ENCODE data around the gene FIS1.
A peak's percentile ranks its signal among the peaks of the same experiment; 100 is the strongest.
"Not testable (repeated sequence)": the region's sequence is repeated elsewhere in the genome, so short reads cannot be mapped to it uniquely, and the experiment has no call there.

FIS1 gene

DNA sequence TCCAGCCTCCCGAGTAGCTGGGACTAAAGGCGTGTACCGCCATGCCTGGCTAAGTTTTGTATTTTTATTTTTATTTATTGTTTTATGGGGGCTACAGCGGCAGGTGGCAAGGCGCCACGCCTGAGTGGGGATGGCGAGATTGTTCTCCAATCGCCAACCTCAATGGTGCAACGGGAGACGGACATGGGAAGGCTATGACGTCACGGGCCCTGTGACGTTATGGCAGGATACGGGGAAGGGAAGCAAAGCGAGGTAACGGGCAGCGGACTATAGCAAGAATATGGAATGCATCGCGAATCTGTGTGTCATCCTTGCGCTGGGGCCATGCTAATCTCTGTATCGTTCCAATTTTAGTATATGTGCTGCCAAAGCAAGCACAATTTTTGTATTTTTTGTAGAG is 24.8 kb upstream of the FIS1 start:
- no peak overlapping the region for H3K4me3 ChIP-seq (ENCODE audit: low read depth, low read length)
- no peak for DNase-seq (ENCODE audit: low read depth)
- TF ChIP-seq, protein P1, sequence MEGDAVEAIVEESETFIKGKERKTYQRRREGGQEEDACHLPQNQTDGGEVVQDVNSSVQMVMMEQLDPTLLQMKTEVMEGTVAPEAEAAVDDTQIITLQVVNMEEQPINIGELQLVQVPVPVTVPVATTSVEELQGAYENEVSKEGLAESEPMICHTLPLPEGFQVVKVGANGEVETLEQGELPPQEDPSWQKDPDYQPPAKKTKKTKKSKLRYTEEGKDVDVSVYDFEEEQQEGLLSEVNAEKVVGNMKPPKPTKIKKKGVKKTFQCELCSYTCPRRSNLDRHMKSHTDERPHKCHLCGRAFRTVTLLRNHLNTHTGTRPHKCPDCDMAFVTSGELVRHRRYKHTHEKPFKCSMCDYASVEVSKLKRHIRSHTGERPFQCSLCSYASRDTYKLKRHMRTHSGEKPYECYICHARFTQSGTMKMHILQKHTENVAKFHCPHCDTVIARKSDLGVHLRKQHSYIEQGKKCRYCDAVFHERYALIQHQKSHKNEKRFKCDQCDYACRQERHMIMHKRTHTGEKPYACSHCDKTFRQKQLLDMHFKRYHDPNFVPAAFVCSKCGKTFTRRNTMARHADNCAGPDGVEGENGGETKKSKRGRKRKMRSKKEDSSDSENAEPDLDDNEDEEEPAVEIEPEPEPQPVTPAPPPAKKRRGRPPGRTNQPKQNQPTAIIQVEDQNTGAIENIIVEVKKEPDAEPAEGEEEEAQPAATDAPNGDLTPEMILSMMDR (IDR thresholded peaks at IDR 0.05; ENCODE audit: control insufficient read depth, extremely low read depth, insufficient read depth), result no peak

- TF ChIP-seq, protein P1 (IDR thresholded peaks at IDR 0.05; ENCODE audit: control insufficient read depth, extremely low read depth, insufficient read depth), result no peak
- no peak for DNase-seq (ENCODE audit: low read depth)
- no peak overlapping the region for H3K4me3 ChIP-seq (ENCODE audit: low read depth, low read length)
Measured at GRCh38 chr7:101265622-101266516, 21.0 kb upstream of the FIS1 start.

DNA sequence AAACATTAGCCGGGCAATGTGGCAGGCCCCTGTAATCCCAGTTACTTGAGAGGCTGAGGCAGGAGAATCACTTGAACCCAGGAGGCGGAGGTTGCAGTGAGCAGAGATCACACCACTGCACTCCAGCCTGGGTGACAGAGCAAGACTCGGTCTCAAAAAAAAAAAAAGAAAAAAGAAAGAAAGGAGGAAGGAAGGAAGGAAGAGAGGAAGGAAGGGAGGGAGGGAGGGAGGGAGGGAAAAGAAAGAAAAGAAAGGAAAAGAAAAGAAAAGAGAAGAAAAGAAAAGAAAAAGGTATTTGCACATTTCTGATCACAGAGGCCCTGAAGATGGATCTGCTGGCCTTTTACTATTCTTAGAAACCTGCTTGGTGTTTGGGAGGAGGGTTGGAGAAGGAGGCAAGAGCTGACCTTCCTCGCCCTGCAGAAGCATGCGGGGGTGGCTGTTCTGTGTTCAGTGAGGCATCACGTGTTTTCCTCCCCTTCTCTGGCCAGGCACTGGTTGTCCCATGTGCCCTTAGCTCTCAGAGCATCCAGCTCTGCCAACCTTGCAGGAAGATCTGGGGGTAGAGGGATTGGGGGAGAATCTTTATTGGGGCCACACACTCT is 19.3 kb upstream of the FIS1 start:
- not testable (repeated sequence) for DNase-seq (ENCODE audit: low read depth); H3K4me3 ChIP-seq (ENCODE audit: low read depth, low read length)

GRCh38 chr7:101258243-101258731 is 13.4 kb upstream of the FIS1 start:
- no peak overlapping the region for H3K4me3 ChIP-seq (ENCODE audit: low read depth, low read length)
- TF ChIP-seq, protein P1 (IDR thresholded peaks at IDR 0.05; ENCODE audit: control insufficient read depth, extremely low read depth, insufficient read depth), result no peak
- no peak for DNase-seq (ENCODE audit: low read depth)

GRCh38 chr7:101255796-101256195 is 10.9 kb upstream of the FIS1 start:
- H3K4me3 ChIP-seq (ENCODE audit: low read depth, low read length), result no peak overlapping the region
- TF ChIP-seq, protein P1 (IDR thresholded peaks at IDR 0.05; ENCODE audit: control insufficient read depth, extremely low read depth, insufficient read depth), result no peak
- DNase-seq (ENCODE audit: low read depth), result no peak

GRCh38 chr7:101253199-101253598 is 8.3 kb upstream of the FIS1 start:
- peak overlapping the region; percentile 98; the same call in 1 of the 2 replicates for H3K4me3 ChIP-seq (ENCODE audit: low read depth, low read length)
- not testable (repeated sequence) for DNase-seq (ENCODE audit: low read depth)

DNA sequence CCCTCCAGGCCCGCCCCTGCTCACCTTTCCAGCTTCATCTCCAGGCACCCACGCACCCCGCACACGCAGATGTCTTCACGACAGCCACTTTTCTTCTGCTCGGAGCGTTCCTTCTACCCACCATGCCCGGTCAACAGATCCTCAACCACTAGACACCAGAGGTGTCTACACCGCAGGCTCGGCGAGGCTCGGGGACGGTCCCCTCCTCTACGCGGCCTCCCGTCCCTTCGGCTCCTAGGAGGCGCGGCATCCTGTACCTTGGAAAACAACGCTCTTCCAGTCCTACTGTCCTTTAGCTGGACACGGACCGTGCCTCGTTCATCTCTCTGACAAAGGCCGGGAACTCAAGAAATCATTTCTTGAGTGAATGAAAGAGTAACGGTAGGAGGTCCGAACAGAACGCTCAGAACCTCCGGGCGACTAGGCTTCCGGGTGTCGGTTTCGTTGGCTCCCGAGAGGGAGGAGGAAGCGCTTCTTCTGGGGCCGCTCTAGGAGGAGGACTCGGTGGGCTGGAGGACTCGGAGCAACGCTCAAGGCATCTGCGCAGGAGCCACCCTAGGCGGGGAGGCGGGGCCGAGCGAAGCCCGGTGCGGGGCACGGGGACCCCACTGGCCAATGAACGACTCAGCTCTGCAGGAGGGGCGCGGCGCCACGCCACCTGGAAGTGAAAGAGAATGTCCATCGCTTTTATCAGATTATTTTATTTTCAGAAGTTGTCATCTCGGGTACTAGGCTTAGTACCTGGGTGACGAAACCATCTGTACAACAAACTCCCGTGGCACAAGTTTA is 7.2 kb upstream of the FIS1 start:
- peak; percentile 95 for DNase-seq (ENCODE audit: low read depth)
- peak overlapping the region; percentile 98 for H3K4me3 ChIP-seq (ENCODE audit: low read depth, low read length)
- TF ChIP-seq, protein P1 (IDR thresholded peaks at IDR 0.05; ENCODE audit: control insufficient read depth, extremely low read depth, insufficient read depth), result no peak

All from LNCaP clone FGC (cell line).